Endothelial cell of umbilical vein (primary cell): Measurements from ENCODE around the gene PRSS33. TPM values are rescaled to one million over a fixed set of nuclear protein-coding genes. Genes with fewer than 3 reads are reported as not detected.

Experiments
- BruUV-seq: library from RNA; stranded (reverse); fragments of 400-500 nt; replicated peaks from 2 replicates; lab custom pipeline; 2021; lab: Mats Ljungman, UMichigan
- CTCF ChIA-PET: fragments of 300-600, 350-600 bp; sonication (Branson Sonifier 250); formaldehyde crosslinking; loops from one replicate; lab custom pipeline; 2021; ENCODE audit warnings: antibody characterized with exemption, inconsistent platforms; lab: Charles Lee
- POLR2A ChIA-PET: fragments of 300-600, 350-600 bp; sonication (Branson Sonifier 250); formaldehyde crosslinking; loops from one replicate; lab custom pipeline; 2021; ENCODE audit warnings: antibody characterized with exemption, inconsistent platforms; lab: Charles Lee
- DNase-seq: peaks from one replicate; pipeline ENCODE4 v3.0.0-alpha.2; 2011; ENCODE audit warnings: low read depth, low spot score
- FAIRE-seq: peaks from 2 replicates; lab custom pipeline; 2011; peaks lifted over from hg19 to GRCh38; lab: Jason Lieb, UNC
- H2AFZ ChIP-seq: 2 replicates; pipeline ENCODE4 v1.6.0; 2012; ENCODE audit warnings: low read depth, low read length, control low read depth, inconsistent platforms
- H3K27ac ChIP-seq: 2 replicates; pipeline ENCODE4 v1.5.1; 2011; ENCODE audit warnings: low read depth, mild to moderate bottlenecking, control low read depth, low read length, moderate library complexity; ENCODE audit not compliant: insufficient read depth
- H3K27me3 ChIP-seq, 2 experiments: 2 replicates each; pipeline versions ENCODE4 v1.6.0 to v1.6.1; 2011; ENCODE audit warnings: low read length in 2 of 2, mixed read lengths in 1 of 2; ENCODE audit not compliant: control insufficient read depth in 2 of 2, insufficient read depth in 2 of 2
- H3K36me3 ChIP-seq, 2 experiments: 2 replicates in 1 of 2; 3 replicates in 1 of 2; pipeline ENCODE4 v1.5.1; 2011; ENCODE audit warnings: low read length in 2 of 2, mild to moderate bottlenecking in 1 of 2, moderate library complexity in 1 of 2; ENCODE audit not compliant: control insufficient read depth in 2 of 2, insufficient read depth in 2 of 2; ENCODE audit errors: extremely low read depth in 1 of 2
- H3K4me1 ChIP-seq: 3 replicates; pipeline ENCODE4 v1.5.1; 2011; ENCODE audit warnings: mild to moderate bottlenecking, low read length; ENCODE audit not compliant: control insufficient read depth, insufficient read depth; ENCODE audit errors: extremely low read depth
- H3K4me2 ChIP-seq: 2 replicates; pipeline ENCODE4 v1.6.1; 2011; ENCODE audit warnings: low read length, control low read depth, mixed read lengths; ENCODE audit not compliant: insufficient read depth
- H3K4me3 ChIP-seq, 3 experiments: fragments of 200-600 bp in 1 of 3; sonication (generic), shearing (Covaris generic) in 1 of 3; replicated peaks in 1 of 3; 2 replicates each; pipeline ENCODE4 v1.5.1; 2011 to 2016; ENCODE audit warnings: control low read depth in 3 of 3, low read length in 3 of 3, mild to moderate bottlenecking in 2 of 3, inconsistent platforms in 1 of 3, low read depth in 1 of 3, moderate library complexity in 1 of 3; ENCODE audit not compliant: insufficient read depth in 1 of 3
- H3K79me2 ChIP-seq: 2 replicates; pipeline ENCODE4 v1.6.0; 2012; ENCODE audit warnings: low read length, inconsistent platforms; ENCODE audit not compliant: control insufficient read depth, insufficient read depth
- H3K9ac ChIP-seq: replicated peaks from 2 replicates; pipeline ENCODE3; 2011; ENCODE audit warnings: low read length, control low read depth; ENCODE audit not compliant: insufficient read depth; ENCODE audit errors: extremely low read depth
- H3K9me1 ChIP-seq: replicated peaks from 3 replicates; pipeline ENCODE4 v1.6.0; 2011; ENCODE audit warnings: mild to moderate bottlenecking, low read length; ENCODE audit not compliant: control insufficient read depth, insufficient read depth; ENCODE audit errors: extremely low read depth
- H3K9me3 ChIP-seq: replicated peaks from 2 replicates; pipeline ENCODE4 v1.5.1; 2012; ENCODE audit warnings: low read length, inconsistent platforms; ENCODE audit not compliant: control insufficient read depth, insufficient read depth
- H4K20me1 ChIP-seq: replicated peaks from 2 replicates; pipeline ENCODE3; 2011; ENCODE audit warnings: mild to moderate bottlenecking, low read length; ENCODE audit not compliant: control insufficient read depth, insufficient read depth; ENCODE audit errors: extremely low read depth
- CTCF ChIP-seq, 2 donors: IDR thresholded peaks; 1 replicate in 1 of 2; 2 replicates in 1 of 2; pipeline ENCODE4 v1.5.1; 2011; ENCODE audit warnings: low read length in 2 of 2, mild to moderate bottlenecking in 2 of 2, moderate library complexity in 2 of 2, control low read depth in 1 of 2, inconsistent platforms in 1 of 2, low read depth in 1 of 2; ENCODE audit not compliant: insufficient read depth in 1 of 2; ENCODE audit errors: extremely low read depth in 1 of 2
- EZH2 ChIP-seq: IDR thresholded peaks from 2 replicates; pipeline ENCODE4 v1.6.1; 2012; ENCODE audit warnings: borderline replicate concordance, low read depth, mild to moderate bottlenecking, moderate library complexity, low read length, inconsistent platforms; ENCODE audit not compliant: severe bottlenecking
- FOS ChIP-seq: IDR thresholded peaks from 2 replicates; pipeline ENCODE4 v1.6.1; 2011; ENCODE audit warnings: mild to moderate bottlenecking, low read length, moderate library complexity, borderline replicate concordance; ENCODE audit not compliant: insufficient read depth
- GATA2 ChIP-seq: IDR thresholded peaks from 2 replicates; pipeline ENCODE4 v1.7.0; 2011; ENCODE audit warnings: low read depth, mild to moderate bottlenecking, moderate library complexity, mixed read lengths, low read length; ENCODE audit not compliant: insufficient read length, insufficient read depth
- JUN ChIP-seq: IDR thresholded peaks from 2 replicates; pipeline ENCODE4 v1.6.1; 2011; ENCODE audit warnings: borderline replicate concordance, low read depth; ENCODE audit not compliant: insufficient read length, insufficient read depth
- MAX ChIP-seq: IDR thresholded peaks from 2 replicates; pipeline ENCODE4 v1.6.1; 2011; ENCODE audit not compliant: insufficient read depth, insufficient read length
- MYC ChIP-seq: IDR thresholded peaks from one replicate; pipeline ENCODE4 v1.6.1; 2011; ENCODE audit warnings: mild to moderate bottlenecking, low read depth, low read length
- POLR2A ChIP-seq: IDR thresholded peaks from 2 replicates; pipeline ENCODE4 v1.6.1; 2012; ENCODE audit warnings: low read depth, mild to moderate bottlenecking, control low read depth, low read length
- POLR2AphosphoS5 ChIP-seq: IDR thresholded peaks from 2 replicates; pipeline ENCODE4 v1.6.1; 2012; ENCODE audit warnings: low read depth, mild to moderate bottlenecking, control low read depth, low read length, moderate library complexity; ENCODE audit not compliant: insufficient read depth
- dilution Hi-C: fragments of 300-500 bp; cut with MboI; formaldehyde crosslinking; loops from one replicate; pipeline ENCODE4 v1.15.0; 2019; ENCODE audit warnings: low sequenced_read_pairs; ENCODE audit not compliant: extremely low pct_ligation_motif_present
- intact Hi-C: fragments of 100-400 bp; cut with micrococcal nuclease; formaldehyde crosslinking; loops from one replicate; pipeline ENCODE4 v1.10.0; 2022
- polyA plus RNA-seq, 4 experiments: library from polyadenylated mRNA; depleted of rRNA in 3 of 4; stranded (reverse) in 3 of 4; unstranded in 1 of 4; fragments of >200 nt; gene quantifications; 2 replicates each; pipeline versions ENCODE4 v1.2.1 to v1.2.3, GENCODE V29; 2011 to 2012; ENCODE audit warnings: missing spikeins in 1 of 4
- total RNA-seq: library from RNA; stranded (reverse); gene quantifications from 2 replicates; pipeline ENCODE4 v1.2.3, GENCODE V29; 2021

PRSS33 gene
- total and polyA plus RNA-seq, 2 donors (not counting 3 experiments of a cell fraction or from before 2014, with no cell fraction given) = not detected

- Histone ChIP-seq H3K4me2 (no peak overlapping the region), H3K9me3 (no peaks in the 10 kb centered on the region), H2AFZ (no peak overlapping the region), H3K4me1 (no peaks in the 10 kb centered on the region), H4K20me1 (no peaks in the 10 kb centered on the region), H3K9me1 (no peaks in the 10 kb centered on the region), H3K9ac (no peak overlapping the region), H3K36me3 (no peaks in the 10 kb centered on the region), H3K27me3 (peaks cover 0 to 2% of the 10 kb centered on the region in 2 experiments), H3K4me3 (no peak overlapping the region), H3K27ac (no peak overlapping the region), H3K79me2 (no peaks in the 10 kb centered on the region)
- POLR2A ChIA-PET = no interaction called here
- DNase-seq = no peak
- TF ChIP-seq JUN = no peak
- TF ChIP-seq EZH2 = no peak
- no peak for TF ChIP-seq POLR2AphosphoS5
- TF ChIP-seq GATA2 = no peak
- no peak for TF ChIP-seq POLR2A
- TF ChIP-seq CTCF (IDR thresholded peaks at IDR 0.05; ENCODE audit: extremely low read depth in 1 of 2, insufficient read depth in 1 of 2, low read depth in 1 of 2, low read length in 2 of 2) = no peak
- TF ChIP-seq MYC = no peak
- no peak for TF ChIP-seq FOS
- no peak for TF ChIP-seq MAX
- intact Hi-C loops = no loop called here
- CTCF ChIA-PET = no interaction called here
- dilution Hi-C loops = no loop called here
- no TSS peak for BruUV-seq
- no peak for FAIRE-seq
These were observed 28.0 kb upstream of the PRSS33 start for GRCh38 chr16:2815299-2815771.
